KMS-11 (cell line): Measurements from ENCODE around the gene SH3BP2.

ENCODE experiments used
- H2AFZ ChIP-seq: fragments of 200-600 bp; sonication (generic); 2 replicates; pipeline ENCODE4 v1.6.1; 2016; ENCODE audit warnings: antibody characterized with exemption, mixed run types, low read depth
- H3K27ac ChIP-seq: fragments of 200-600 bp; sonication (generic); 2 replicates; pipeline ENCODE4 v1.6.1; 2016; ENCODE audit warnings: mild to moderate bottlenecking, mixed run types
- H3K27me3 ChIP-seq: fragments of 200-600 bp; sonication (generic); 2 replicates; pipeline ENCODE4 v1.6.1; 2017; ENCODE audit warnings: mild to moderate bottlenecking, low read depth, mixed run types, moderate library complexity; ENCODE audit not compliant: insufficient read depth
- H3K36me3 ChIP-seq: fragments of 200-600 bp; sonication (generic); 2 replicates; pipeline ENCODE4 v1.6.1; 2017; ENCODE audit warnings: mild to moderate bottlenecking, mixed run types; ENCODE audit not compliant: insufficient read depth
- H3K4me1 ChIP-seq: fragments of 200-600 bp; sonication (generic); 2 replicates; pipeline ENCODE4 v1.6.1; 2016; ENCODE audit warnings: mild to moderate bottlenecking, low read depth, mixed run types; ENCODE audit not compliant: poor library complexity, severe bottlenecking
- H3K4me2 ChIP-seq: fragments of 200-600 bp; sonication (generic); 2 replicates; pipeline ENCODE4 v1.7.0; 2016; ENCODE audit warnings: mild to moderate bottlenecking, mixed run types
- H3K4me3 ChIP-seq: fragments of 200-600 bp; sonication (generic); IDR thresholded peaks from 2 replicates; pipeline ENCODE4 v1.6.1; 2017; ENCODE audit warnings: low read depth, low read length, mixed read lengths; ENCODE audit not compliant: insufficient read depth
- H3K79me2 ChIP-seq: fragments of 200-600 bp; sonication (generic); 2 replicates; pipeline ENCODE4 v1.6.1; 2016; ENCODE audit warnings: low read depth, mixed run types; ENCODE audit not compliant: insufficient read depth
- H3K9ac ChIP-seq: fragments of 200-600 bp; sonication (generic); 2 replicates; pipeline ENCODE4 v1.6.1; 2016; ENCODE audit warnings: mild to moderate bottlenecking, mixed run types
- H4K20me1 ChIP-seq: fragments of 200-600 bp; sonication (generic); 2 replicates; pipeline ENCODE4 v1.6.1; 2016; ENCODE audit warnings: mild to moderate bottlenecking, mixed run types; ENCODE audit not compliant: insufficient read depth
- TF ChIP-seq, protein P1 (sequence below): fragments of 200-600 bp; sonication (generic); conservative IDR thresholded peaks from 2 replicates; pipeline ENCODE4 v1.6.1; 2017; ENCODE audit warnings: low read depth, mild to moderate bottlenecking, antibody characterized with exemption, low read length, moderate library complexity, mixed read lengths

The SH3BP2 gene

DNA sequence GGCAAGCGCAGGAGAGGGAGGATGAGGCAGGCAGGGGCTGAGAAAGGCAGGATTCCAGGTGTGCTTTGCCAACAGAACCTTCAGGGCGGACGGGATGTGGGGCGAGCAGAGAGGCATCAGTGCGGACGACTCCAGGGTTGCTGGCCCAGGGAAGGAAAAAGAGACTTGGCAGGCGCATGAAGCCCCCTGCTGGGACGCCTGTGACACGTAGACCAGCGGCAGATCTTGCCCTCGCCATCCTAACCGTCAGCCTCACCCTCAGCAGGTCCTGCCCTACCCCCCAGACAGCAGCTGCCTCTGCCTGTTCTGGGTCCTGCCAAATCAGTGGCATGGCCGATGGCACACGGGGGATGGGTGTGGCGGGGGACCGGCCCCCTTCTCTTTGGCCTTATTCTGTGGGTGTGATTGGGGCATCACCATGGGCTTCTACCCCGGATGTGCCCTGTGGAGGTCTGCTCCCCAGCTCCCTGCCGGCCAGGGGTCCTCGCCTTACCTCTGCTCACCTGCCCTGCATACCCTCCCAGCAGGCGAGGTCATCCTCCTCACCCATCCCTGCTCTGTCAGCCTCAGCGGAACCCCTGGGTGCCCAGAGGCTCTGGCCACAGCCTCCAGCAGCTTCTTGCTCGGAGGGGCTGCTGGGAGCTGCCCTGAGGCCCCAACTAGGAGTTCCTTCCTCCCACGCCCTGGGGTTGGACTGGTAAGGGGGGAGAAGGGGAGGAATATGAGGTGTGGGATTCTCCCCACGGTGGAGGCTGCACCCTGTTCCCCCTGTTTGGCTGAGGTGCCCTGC, 2.9 kb upstream of the SH3BP2 start:
- Histone ChIP-seq H4K20me1 (no peaks in the 10 kb centered on the region), H2AFZ (no peak overlapping the region), H3K4me2 (no peak overlapping the region), H3K4me3 (no peak overlapping the region), H3K4me1 (no peaks in the 10 kb centered on the region), H3K27ac (no peak overlapping the region), H3K36me3 (no peaks in the 10 kb centered on the region), H3K27me3 (no peaks in the 10 kb centered on the region), H3K79me2 (no peaks in the 10 kb centered on the region), H3K9ac (no peak overlapping the region)
- TF ChIP-seq, protein P1, sequence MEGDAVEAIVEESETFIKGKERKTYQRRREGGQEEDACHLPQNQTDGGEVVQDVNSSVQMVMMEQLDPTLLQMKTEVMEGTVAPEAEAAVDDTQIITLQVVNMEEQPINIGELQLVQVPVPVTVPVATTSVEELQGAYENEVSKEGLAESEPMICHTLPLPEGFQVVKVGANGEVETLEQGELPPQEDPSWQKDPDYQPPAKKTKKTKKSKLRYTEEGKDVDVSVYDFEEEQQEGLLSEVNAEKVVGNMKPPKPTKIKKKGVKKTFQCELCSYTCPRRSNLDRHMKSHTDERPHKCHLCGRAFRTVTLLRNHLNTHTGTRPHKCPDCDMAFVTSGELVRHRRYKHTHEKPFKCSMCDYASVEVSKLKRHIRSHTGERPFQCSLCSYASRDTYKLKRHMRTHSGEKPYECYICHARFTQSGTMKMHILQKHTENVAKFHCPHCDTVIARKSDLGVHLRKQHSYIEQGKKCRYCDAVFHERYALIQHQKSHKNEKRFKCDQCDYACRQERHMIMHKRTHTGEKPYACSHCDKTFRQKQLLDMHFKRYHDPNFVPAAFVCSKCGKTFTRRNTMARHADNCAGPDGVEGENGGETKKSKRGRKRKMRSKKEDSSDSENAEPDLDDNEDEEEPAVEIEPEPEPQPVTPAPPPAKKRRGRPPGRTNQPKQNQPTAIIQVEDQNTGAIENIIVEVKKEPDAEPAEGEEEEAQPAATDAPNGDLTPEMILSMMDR, result no peak

DNA sequence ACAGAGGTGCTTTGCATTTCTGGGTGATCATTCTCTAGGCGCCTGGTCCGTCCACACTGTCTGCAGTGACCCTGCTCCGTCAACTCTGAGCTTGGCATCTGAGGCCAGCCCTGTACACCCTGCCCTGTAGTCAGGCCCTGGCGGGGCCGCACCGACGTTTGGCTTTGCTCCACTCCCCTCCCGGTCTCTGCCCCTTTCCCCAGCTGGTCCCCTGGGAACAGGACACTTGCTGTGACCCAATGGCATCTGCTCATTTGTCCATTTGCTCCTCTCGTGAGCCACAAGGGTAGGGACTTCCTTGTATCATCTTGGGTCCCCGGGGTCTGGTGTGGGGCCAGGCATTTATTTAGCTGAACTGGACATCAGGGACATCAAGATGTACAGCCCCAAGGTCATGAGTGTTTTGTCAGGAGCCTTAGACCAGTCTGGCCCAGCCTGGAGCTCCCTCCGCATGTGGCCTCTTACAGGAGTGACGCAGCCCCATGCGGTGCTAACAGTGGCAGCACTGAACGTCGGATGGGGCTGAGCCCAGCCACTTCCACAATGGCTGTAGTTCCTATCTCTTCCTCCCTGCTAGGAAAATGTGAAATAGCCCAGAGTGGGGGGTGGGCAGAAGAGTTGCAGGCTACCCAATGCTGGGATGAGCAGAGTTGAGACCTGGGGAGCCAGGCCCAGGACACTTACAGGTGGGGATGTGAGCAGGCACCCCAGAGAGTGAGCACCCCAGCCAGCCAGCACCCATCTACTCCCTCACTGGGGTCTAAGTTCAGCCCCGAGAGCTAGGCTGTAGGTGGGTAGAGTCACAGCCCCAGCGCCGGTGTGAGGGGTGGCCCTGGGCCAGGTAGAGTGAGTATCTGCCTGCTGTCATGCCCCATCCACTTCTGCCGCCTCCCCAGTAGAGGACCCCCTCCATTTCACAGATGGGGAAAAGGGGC, 2.0 kb upstream of the SH3BP2 start:
- no peak overlapping the region for H3K9ac ChIP-seq
- no peak overlapping the region for H2AFZ ChIP-seq
- TF ChIP-seq, protein P1, result no peak
- H4K20me1 ChIP-seq, result no peaks in the 10 kb centered on the region
- H3K4me1 ChIP-seq, result no peaks in the 10 kb centered on the region
- no peak overlapping the region for H3K4me3 ChIP-seq
- H3K79me2 ChIP-seq, result no peaks in the 10 kb centered on the region
- no peak overlapping the region for H3K4me2 ChIP-seq
- H3K27me3 ChIP-seq, result no peaks in the 10 kb centered on the region
- H3K36me3 ChIP-seq, result no peaks in the 10 kb centered on the region
- no peak overlapping the region for H3K27ac ChIP-seq

DNA sequence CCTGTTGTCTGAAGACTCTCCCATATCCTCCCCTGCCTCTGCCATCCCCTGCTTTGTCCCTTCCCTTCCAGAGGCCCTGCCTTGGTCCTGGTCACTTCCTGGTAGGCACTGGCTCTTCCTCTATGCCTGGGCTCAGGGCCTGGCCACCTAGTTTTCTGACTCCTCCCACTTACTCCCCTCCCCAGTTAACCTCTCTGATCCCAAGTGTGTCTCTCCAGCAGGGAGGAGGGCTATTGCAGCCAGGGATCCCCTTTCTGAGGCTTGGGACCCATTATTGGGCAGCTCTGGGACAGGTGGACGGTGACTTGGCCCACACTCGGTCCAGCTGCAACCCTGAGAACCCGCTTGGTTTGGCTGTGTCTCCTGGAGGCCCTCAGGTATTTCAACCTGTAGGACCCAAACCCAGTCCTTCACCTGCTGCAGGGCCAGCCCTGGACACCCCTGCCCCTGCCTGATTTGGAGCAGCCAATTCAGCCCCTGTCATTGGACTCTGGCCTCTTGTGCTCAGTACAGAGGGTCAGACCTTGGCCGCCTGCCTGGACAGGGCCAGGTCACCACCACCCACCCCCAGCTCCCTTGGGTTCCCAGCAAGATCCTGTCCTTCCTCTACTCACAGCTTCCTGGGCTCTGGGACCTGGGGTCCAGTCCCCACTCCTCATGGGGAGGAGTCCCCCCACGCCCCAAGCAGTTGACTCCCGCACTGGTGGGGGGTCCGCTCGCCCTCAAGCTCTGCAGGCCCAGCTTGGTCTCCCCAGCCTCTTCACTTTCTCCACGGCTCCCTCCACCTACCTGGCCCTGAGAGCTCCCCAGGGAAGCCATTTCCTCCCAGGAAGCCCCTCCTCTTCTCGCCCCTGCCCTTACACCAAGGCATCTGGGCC, 1.1 kb upstream of the SH3BP2 start:
- Histone ChIP-seq H4K20me1 (no peaks in the 10 kb centered on the region), H3K27me3 (no peaks in the 10 kb centered on the region), H3K4me1 (no peaks in the 10 kb centered on the region), H2AFZ (no peak overlapping the region), H3K4me2 (no peak overlapping the region), H3K79me2 (no peaks in the 10 kb centered on the region), H3K27ac (no peak overlapping the region), H3K9ac (no peak overlapping the region), H3K4me3 (no peak overlapping the region), H3K36me3 (no peaks in the 10 kb centered on the region)
- TF ChIP-seq, protein P1, result no peak

DNA sequence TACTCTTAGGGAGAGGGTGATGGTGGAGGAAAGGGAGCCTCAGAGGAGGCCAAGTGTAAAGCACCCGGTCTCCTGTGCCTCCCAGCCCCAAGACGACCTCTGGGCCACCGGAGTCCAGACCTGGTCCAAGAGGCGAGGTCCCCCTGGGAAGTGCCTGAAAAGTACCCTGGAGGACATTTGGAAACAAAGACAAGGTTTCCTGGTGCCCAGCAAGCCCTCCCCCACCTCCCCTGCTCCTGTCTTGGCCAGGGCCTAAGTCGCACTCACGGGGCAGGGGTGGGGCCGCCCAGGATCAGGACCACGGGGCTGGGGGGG, 532 bp upstream of the SH3BP2 start:
- H4K20me1 ChIP-seq, result no peaks in the 10 kb centered on the region
- H3K4me3 ChIP-seq, result no peak overlapping the region
- no peak overlapping the region for H3K27ac ChIP-seq
- H3K9ac ChIP-seq, result no peak overlapping the region
- no peaks in the 10 kb centered on the region for H3K36me3 ChIP-seq
- no peak overlapping the region for H2AFZ ChIP-seq
- no peak overlapping the region for H3K4me2 ChIP-seq
- no peaks in the 10 kb centered on the region for H3K27me3 ChIP-seq
- no peaks in the 10 kb centered on the region for H3K4me1 ChIP-seq
- no peaks in the 10 kb centered on the region for H3K79me2 ChIP-seq
- TF ChIP-seq, protein P1, result no peak
